ENCODE data around the gene PLCXD3.
"Not testable (repeated sequence)": the region's sequence is repeated elsewhere in the genome, so short reads cannot be mapped to it uniquely, and the experiment has no call there.

PLCXD3 gene

GRCh38 chr5:41349846-41350245 is 160.6 kb downstream of the PLCXD3 start:
- no peak for DNase-seq (ENCODE audit: low read depth in 2 of 2)

- DNase-seq (ENCODE audit: low read depth in 2 of 2): no peak
These were observed 162.8 kb downstream of the PLCXD3 start for GRCh38 chr5:41347569-41347968.

GRCh38 chr5:41346609-41347008 is 163.8 kb downstream of the PLCXD3 start:
- no peak for DNase-seq (ENCODE audit: low read depth in 2 of 2)

- no peak for DNase-seq (ENCODE audit: low read depth in 2 of 2)
These were observed 165.1 kb downstream of the PLCXD3 start for GRCh38 chr5:41345295-41345694.

GRCh38 chr5:41339339-41339738 is 171.1 kb downstream of the PLCXD3 start:
- DNase-seq (ENCODE audit: low read depth in 2 of 2): no peak

GRCh38 chr5:41338136-41338675 is 172.2 kb downstream of the PLCXD3 start:
- no peak for DNase-seq (ENCODE audit: low read depth in 2 of 2)

- no peak for DNase-seq (ENCODE audit: low read depth in 2 of 2)
These were observed 172.7 kb downstream of the PLCXD3 start for GRCh38 chr5:41337724-41338123.

GRCh38 chr5:41337216-41337615 is 173.2 kb downstream of the PLCXD3 start:
- no peak for DNase-seq (ENCODE audit: low read depth in 2 of 2)

- no peak for DNase-seq (ENCODE audit: low read depth in 2 of 2)
These were observed 173.9 kb downstream of the PLCXD3 start for GRCh38 chr5:41336471-41336870.

GRCh38 chr5:41335596-41336181 is 174.7 kb downstream of the PLCXD3 start:
- no peak for DNase-seq (ENCODE audit: low read depth in 2 of 2)

- DNase-seq (ENCODE audit: low read depth in 2 of 2): no peak
These were observed 175.6 kb downstream of the PLCXD3 start for GRCh38 chr5:41334758-41335157.

GRCh38 chr5:41334221-41334620 is 176.2 kb downstream of the PLCXD3 start:
- no peak for DNase-seq (ENCODE audit: low read depth in 2 of 2)

GRCh38 chr5:41325074-41325473 is 185.3 kb downstream of the PLCXD3 start:
- no peak for DNase-seq (ENCODE audit: low read depth in 2 of 2)

- DNase-seq (ENCODE audit: low read depth in 2 of 2): not testable (repeated sequence)
These were observed 187.6 kb downstream of the PLCXD3 start for GRCh38 chr5:41322826-41323225.

- DNase-seq (ENCODE audit: low read depth in 2 of 2): no peak
These were observed 197.8 kb downstream of the PLCXD3 start for GRCh38 chr5:41312478-41313060.

- DNase-seq (ENCODE audit: low read depth in 2 of 2): no peak
These were observed 198.3 kb downstream of the PLCXD3 start for GRCh38 chr5:41312066-41312465.

GRCh38 chr5:41309275-41309674 is 201.1 kb downstream of the PLCXD3 start:
- no peak for DNase-seq (ENCODE audit: low read depth in 2 of 2)

- no peak for DNase-seq (ENCODE audit: low read depth in 2 of 2)
These were observed 204.4 kb downstream of the PLCXD3 start for GRCh38 chr5:41306005-41306404.

- no peak for DNase-seq (ENCODE audit: low read depth in 2 of 2)
These were observed 205.3 kb downstream of the PLCXD3 start for GRCh38 chr5:41305056-41305455.

- DNase-seq (ENCODE audit: low read depth in 2 of 2): no peak
These were observed 214.3 kb downstream of the PLCXD3 start for GRCh38 chr5:41296066-41296465.

GRCh38 chr5:41291323-41291722 is 219.1 kb downstream of the PLCXD3 start:
- DNase-seq (ENCODE audit: low read depth in 2 of 2): no peak

GRCh38 chr5:41290810-41291209 is 219.6 kb downstream of the PLCXD3 start:
- DNase-seq (ENCODE audit: low read depth in 2 of 2): no peak

- no peak for DNase-seq (ENCODE audit: low read depth in 2 of 2)
These were observed 220.4 kb downstream of the PLCXD3 start for GRCh38 chr5:41289970-41290464.
